ENCODE data around the gene SAMD1. TPM values are rescaled to one million over a fixed set of nuclear protein-coding genes. Genes with fewer than 3 reads are reported as not detected.

SAMD1 gene
- total and polyA plus RNA-seq, 7 donors: 8.7 to 40.9 (median 15.6) TPM

- 69 to 72% methylated on average over 12 of the region's 12 CpGs for WGBS, 2 donors
- TF ChIP-seq POLR2A (IDR thresholded peaks at IDR 0.05) (no peak), POLR2AphosphoS5 (IDR thresholded peaks at IDR 0.05) (no peak), CTCF (IDR thresholded peaks at IDR 0.05) (no peak), EP300 (IDR thresholded peaks at IDR 0.05) (no peak)
- Histone ChIP-seq H3K27me3 (no peaks in the 10 kb centered on the region), H3K4me3 (peak overlapping the region in 3 of 4 donors; percentile 13 to 29 (median 21)), H3K27ac (peak overlapping the region; percentile 87 to 100 (median 96)), H3K4me1 (peaks cover 0 to 93% (median 72%) of the 10 kb centered on the region in 4 donors), H3K36me3 (no peaks in the 10 kb centered on the region), H3K9me3 (no peaks in the 10 kb centered on the region)
- no peak for DNase-seq
- intact Hi-C loops (cut with DNase I): loop anchor here (2.0 kb wide), 1 partner anchor 39 kb away; the partner anchor contains the start of gene MISP3
Measured at GRCh38 chr19:14112051-14112808, 21.7 kb upstream of the SAMD1 start.

GRCh38 chr19:14111486-14111885, 20.9 kb upstream of the SAMD1 start:
- peaks cover 0 to 91% (median 72%) of the 10 kb centered on the region in 4 donors for H3K4me1 ChIP-seq
- TF ChIP-seq CTCF (IDR thresholded peaks at IDR 0.05) (no peak), POLR2A (IDR thresholded peaks at IDR 0.05) (no peak), POLR2AphosphoS5 (IDR thresholded peaks at IDR 0.05) (no peak), EP300 (IDR thresholded peaks at IDR 0.05) (no peak)
- 95 to 100% methylated on average over 1 of the region's 1 CpG for WGBS, 2 donors
- no peaks in the 10 kb centered on the region for H3K9me3 ChIP-seq
- H3K27me3 ChIP-seq: no peaks in the 10 kb centered on the region
- peaks cover 0 to 7% (median 4%) of the 10 kb centered on the region in 4 donors for H3K36me3 ChIP-seq
- intact Hi-C loops (cut with DNase I): no loop called here
- no peak overlapping the region for H3K4me3 ChIP-seq
- H3K27ac ChIP-seq: peak overlapping the region; percentile 87 to 100 (median 96)
- DNase-seq: no peak

- DNase-seq: no peak
- Histone ChIP-seq H3K4me1 (peaks cover 0 to 82% (median 63%) of the 10 kb centered on the region in 4 donors), H3K36me3 (peaks cover 0 to 15% (median 12%) of the 10 kb centered on the region in 4 donors), H3K4me3 (no peak overlapping the region), H3K27me3 (no peaks in the 10 kb centered on the region), H3K9me3 (no peaks in the 10 kb centered on the region), H3K27ac (peak overlapping the region in 1 of 4 donors; percentile 34)
- intact Hi-C loops (cut with DNase I): no loop called here
- TF ChIP-seq POLR2AphosphoS5 (IDR thresholded peaks at IDR 0.05) (no peak), POLR2A (IDR thresholded peaks at IDR 0.05) (no peak), CTCF (IDR thresholded peaks at IDR 0.05) (no peak), EP300 (IDR thresholded peaks at IDR 0.05) (no peak)
- 74 to 85% methylated on average over 2 of the region's 2 CpGs for WGBS, 2 donors
Measured at GRCh38 chr19:14110650-14111049, 20.1 kb upstream of the SAMD1 start.

GRCh38 chr19:14107581-14108461, 17.3 kb upstream of the SAMD1 start:
- 84 to 85% methylated on average over 23 of the region's 23 CpGs for WGBS, 2 donors
- H3K27ac ChIP-seq: peak overlapping the region; percentile 78 to 89 (median 78)
- H3K9me3 ChIP-seq: no peaks in the 10 kb centered on the region
- intact Hi-C loops (cut with DNase I): no loop called here
- no peaks in the 10 kb centered on the region for H3K27me3 ChIP-seq
- H3K36me3 ChIP-seq: peaks cover 8 to 39% (median 25%) of the 10 kb centered on the region in 4 donors
- no peak for TF ChIP-seq EP300 (IDR thresholded peaks at IDR 0.05)
- peak in 3 of 4 donors; percentile 29 to 52 (median 38) for TF ChIP-seq POLR2AphosphoS5 (IDR thresholded peaks at IDR 0.05)
- no peak for TF ChIP-seq POLR2A (IDR thresholded peaks at IDR 0.05)
- peaks cover 0 to 54% (median 36%) of the 10 kb centered on the region in 4 donors for H3K4me1 ChIP-seq
- no peak overlapping the region for H3K4me3 ChIP-seq
- no peak for DNase-seq

Measured in sigmoid colon (tissue), 7 donors.